RWPE2 (cell line): ENCODE data around the gene DGCR2.
A peak's percentile ranks its signal among the peaks of the same experiment; 100 is the strongest.

Source experiments
- ATAC-seq: fragments of 200-7000 bp; cut with Tn5 transposase; 3 replicates; pipeline ENCODE4 v1.9.1; 2021; ENCODE audit warnings: low read depth
- DNase-seq: peaks from one replicate; pipeline ENCODE4 v3.0.0-alpha.2; 2020; ENCODE audit warnings: low spot score
- H3K27ac ChIP-seq: fragments of 450-650 bp; 2 replicates; pipeline ENCODE4 v1.5.1; 2017; ENCODE audit warnings: mild to moderate bottlenecking; ENCODE audit not compliant: poor library complexity, severe bottlenecking
- H3K27me3 ChIP-seq: fragments of 250-450 bp; sonication (Bioruptor Pico); 2 replicates; pipeline ENCODE4 v1.5.1; 2021; ENCODE audit warnings: mild to moderate bottlenecking, moderate library complexity; ENCODE audit not compliant: insufficient read depth, poor library complexity, severe bottlenecking
- H3K36me3 ChIP-seq: fragments of 250-450 bp; sonication (Bioruptor Pico); 2 replicates; pipeline ENCODE4 v1.5.1; 2020; ENCODE audit warnings: low read depth, mild to moderate bottlenecking, moderate library complexity
- H3K4me1 ChIP-seq: fragments of 250-450 bp; sonication (Bioruptor Pico); 2 replicates; pipeline ENCODE4 v1.5.1; 2021; ENCODE audit warnings: mild to moderate bottlenecking, moderate library complexity; ENCODE audit not compliant: insufficient read depth, poor library complexity, severe bottlenecking
- H3K4me3 ChIP-seq: fragments of 250-450 bp; sonication (Bioruptor Pico); 2 replicates; pipeline ENCODE4 v1.5.1; 2021; ENCODE audit warnings: mild to moderate bottlenecking, moderate library complexity; ENCODE audit not compliant: severe bottlenecking
- H3K9me3 ChIP-seq: fragments of 250-450 bp; sonication (Bioruptor Pico); 2 replicates; pipeline ENCODE4 v1.5.1; 2021; ENCODE audit warnings: mild to moderate bottlenecking, moderate library complexity; ENCODE audit not compliant: severe bottlenecking
- TF ChIP-seq, protein P1 (sequence below): fragments of 450-650 bp; IDR thresholded peaks from one replicate; pipeline ENCODE4 v1.5.1; 2017; ENCODE audit warnings: mild to moderate bottlenecking, moderate library complexity; ENCODE audit not compliant: poor library complexity, severe bottlenecking

DGCR2 gene, protein sequence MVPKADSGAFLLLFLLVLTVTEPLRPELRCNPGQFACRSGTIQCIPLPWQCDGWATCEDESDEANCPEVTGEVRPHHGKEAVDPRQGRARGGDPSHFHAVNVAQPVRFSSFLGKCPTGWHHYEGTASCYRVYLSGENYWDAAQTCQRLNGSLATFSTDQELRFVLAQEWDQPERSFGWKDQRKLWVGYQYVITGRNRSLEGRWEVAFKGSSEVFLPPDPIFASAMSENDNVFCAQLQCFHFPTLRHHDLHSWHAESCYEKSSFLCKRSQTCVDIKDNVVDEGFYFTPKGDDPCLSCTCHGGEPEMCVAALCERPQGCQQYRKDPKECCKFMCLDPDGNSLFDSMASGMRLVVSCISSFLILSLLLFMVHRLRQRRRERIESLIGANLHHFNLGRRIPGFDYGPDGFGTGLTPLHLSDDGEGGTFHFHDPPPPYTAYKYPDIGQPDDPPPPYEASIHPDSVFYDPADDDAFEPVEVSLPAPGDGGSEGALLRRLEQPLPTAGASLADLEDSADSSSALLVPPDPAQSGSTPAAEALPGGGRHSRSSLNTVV

DNA sequence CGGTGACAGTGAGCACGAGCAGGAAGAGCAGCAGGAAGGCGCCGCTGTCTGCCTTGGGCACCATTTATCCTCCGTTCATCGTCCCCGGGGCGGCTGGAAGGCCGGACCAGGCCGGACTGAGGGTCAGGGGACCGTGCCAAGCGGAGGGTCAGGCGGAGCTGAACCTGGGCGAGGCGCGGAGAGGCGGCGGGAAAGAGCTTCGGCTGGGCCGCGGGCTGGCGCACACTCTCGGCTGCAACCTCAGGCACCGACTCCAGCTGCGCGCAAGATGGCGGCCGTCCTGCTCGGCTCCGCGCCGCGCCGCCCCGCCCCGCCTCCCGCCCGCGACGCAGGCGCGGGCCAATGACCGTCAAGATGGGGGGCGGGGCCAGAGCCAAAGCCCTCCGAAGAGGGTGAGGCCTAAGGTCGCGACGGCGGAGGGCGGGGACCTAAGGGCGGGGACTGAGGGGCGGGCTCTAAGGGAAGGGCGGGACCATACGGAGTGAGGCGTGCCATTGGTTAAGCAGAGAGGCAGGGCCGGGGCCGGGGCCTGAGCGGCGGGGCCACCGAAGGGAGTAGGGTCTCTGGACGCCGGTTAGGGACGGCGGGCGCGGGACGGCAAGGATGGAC is at the start of gene DGCR2:
DGCR2 (minus strand) TSS at position 270 of the 609 bp plus-strand sequence; CDS start at position 64, 206 bp downstream.
- Histone ChIP-seq H3K27ac (peak within 1 kb of the TSS; percentile 47), H3K36me3 (peaks cover 7% of the 10 kb centered on the region), H3K4me3 (peak within 1 kb of the TSS; percentile 73), H3K4me1 (peaks cover 4% of the 10 kb centered on the region), H3K27me3 (no peaks in the 10 kb centered on the region), H3K9me3 (no peaks in the 10 kb centered on the region)
- DNase-seq (peak; percentile 96), ATAC-seq (peak; percentile 93)
- TF ChIP-seq, protein P1, sequence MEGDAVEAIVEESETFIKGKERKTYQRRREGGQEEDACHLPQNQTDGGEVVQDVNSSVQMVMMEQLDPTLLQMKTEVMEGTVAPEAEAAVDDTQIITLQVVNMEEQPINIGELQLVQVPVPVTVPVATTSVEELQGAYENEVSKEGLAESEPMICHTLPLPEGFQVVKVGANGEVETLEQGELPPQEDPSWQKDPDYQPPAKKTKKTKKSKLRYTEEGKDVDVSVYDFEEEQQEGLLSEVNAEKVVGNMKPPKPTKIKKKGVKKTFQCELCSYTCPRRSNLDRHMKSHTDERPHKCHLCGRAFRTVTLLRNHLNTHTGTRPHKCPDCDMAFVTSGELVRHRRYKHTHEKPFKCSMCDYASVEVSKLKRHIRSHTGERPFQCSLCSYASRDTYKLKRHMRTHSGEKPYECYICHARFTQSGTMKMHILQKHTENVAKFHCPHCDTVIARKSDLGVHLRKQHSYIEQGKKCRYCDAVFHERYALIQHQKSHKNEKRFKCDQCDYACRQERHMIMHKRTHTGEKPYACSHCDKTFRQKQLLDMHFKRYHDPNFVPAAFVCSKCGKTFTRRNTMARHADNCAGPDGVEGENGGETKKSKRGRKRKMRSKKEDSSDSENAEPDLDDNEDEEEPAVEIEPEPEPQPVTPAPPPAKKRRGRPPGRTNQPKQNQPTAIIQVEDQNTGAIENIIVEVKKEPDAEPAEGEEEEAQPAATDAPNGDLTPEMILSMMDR, result no peak

DNA sequence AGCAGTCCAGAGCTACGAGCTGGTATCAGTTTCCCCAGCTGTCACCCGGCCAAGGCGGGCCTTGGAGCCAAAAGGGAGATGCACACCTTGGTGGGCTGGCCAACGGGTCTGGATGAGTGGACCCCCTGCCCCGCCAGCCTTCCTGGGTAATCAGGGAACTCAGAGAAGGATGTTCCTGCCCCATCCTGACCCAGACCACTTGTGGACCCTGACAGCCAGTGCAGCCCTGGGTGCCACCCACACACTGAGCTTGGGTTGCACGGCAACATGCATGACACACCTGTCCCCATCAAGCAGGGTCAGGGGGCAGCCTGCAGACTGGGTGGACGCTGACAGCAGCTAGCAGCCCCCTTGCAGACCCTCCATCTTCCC is 47.7 kb upstream of the DGCR2 start:
- ATAC-seq, result no peak
- no peak for DNase-seq
- no peaks in the 10 kb centered on the region; the same call in 1 of the 2 replicates for H3K36me3 ChIP-seq
- TF ChIP-seq, protein P1, result no peak
- H3K4me1 ChIP-seq, result peaks cover 17% of the 10 kb centered on the region
- no peak overlapping the region for H3K27ac ChIP-seq
- H3K27me3 ChIP-seq, result peaks cover 37% of the 10 kb centered on the region
- H3K9me3 ChIP-seq, result no peaks in the 10 kb centered on the region
- peak overlapping the region; percentile 11 for H3K4me3 ChIP-seq

DNA sequence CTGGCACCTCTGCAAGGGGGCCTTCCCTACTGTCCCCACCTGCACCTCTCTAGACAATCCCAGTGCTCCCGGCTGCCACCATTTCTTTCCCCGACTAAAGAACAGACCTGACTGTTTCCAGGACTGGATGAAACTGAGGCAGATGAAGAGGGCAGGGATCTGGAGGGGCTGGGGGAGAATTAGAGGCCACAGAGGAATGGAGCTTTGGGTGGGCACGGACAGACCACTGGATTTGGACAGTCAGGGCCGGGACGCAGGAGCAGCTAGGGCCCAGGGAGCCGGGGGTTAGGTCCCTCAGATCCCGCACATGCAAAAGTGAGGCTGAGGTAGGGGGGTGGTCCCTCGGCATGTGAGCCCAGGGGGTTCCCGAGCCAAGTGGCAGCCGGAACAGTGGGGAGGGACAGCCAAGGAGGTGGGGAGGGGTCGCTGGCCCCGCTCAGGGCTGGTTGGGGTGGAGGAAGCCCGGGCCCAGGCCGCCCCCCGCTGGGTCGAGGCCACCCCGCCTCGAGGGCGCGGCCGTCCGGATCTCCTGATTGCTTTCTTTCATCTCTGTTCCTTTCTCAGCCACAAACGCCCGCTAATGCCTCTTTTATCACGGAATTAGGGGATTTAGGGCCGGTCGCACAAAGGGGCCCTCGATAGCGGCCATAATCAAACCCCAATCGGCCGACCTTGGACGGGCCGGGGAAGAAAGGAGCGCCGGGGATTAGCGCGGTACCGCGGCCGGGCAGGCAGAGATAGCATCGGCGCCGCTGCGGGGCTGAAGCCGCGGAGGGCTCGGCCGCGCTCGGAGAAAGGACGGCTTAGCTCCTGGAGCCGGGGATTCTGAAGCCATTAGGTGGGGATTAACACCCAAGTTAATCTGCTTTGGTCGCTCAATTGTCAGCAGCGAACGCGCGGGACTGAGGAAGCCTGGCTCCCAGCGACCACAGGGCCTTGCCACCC is 47.1 kb upstream of the DGCR2 start:
- TF ChIP-seq, protein P1, result no peak
- peak overlapping the region; percentile 11 for H3K4me3 ChIP-seq
- H3K9me3 ChIP-seq, result no peaks in the 10 kb centered on the region
- ATAC-seq (no peak), DNase-seq (no peak)
- no peak overlapping the region for H3K27ac ChIP-seq
- H3K4me1 ChIP-seq, result peaks cover 10% of the 10 kb centered on the region
- no peaks in the 10 kb centered on the region for H3K36me3 ChIP-seq
- peaks cover 37% of the 10 kb centered on the region for H3K27me3 ChIP-seq

DNA sequence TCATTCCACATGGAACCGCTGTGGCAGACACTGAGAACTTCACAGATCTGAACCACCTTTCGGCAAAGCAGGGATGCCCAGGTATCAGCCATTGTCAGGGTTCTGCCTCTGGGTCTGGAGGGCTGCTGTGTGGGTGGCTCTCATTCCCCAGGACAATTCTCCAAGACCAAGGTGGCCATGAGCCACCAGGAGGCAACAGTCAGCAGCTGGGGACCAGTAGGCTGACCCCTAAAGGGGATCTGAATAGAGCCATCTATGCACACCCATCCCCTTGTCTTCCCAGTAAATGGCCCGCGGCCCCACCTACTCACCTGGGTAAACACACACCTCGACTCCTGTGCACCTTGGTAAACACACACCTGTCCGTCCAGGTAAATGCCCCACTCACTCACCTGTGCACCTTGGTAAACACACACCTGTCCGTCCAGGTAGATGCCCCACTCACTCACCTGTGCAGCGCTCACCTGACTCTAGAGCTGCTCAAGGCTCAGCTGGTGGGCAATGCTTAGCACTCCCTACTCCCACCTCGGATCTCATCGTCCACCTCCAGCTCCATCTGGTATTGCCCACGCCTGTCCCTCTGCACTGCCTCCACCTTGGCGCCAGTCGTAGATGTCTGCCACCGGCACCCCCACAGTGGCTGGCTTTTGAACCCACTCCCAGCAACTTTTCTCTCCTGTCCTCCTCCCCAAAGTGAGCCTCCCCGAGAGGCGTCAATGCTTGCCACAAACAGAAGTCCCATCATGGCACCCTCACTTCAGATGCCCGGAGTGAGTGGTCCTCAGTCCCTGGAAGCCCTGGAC is 46.1 kb upstream of the DGCR2 start:
- H3K27me3 ChIP-seq, result peaks cover 37% of the 10 kb centered on the region
- TF ChIP-seq, protein P1, result no peak
- DNase-seq, result no peak
- no peak overlapping the region for H3K4me3 ChIP-seq
- H3K36me3 ChIP-seq, result no peaks in the 10 kb centered on the region
- no peak for ATAC-seq
- peaks cover 5% of the 10 kb centered on the region for H3K4me1 ChIP-seq
- no peak overlapping the region for H3K27ac ChIP-seq
- no peaks in the 10 kb centered on the region for H3K9me3 ChIP-seq
